ENCODE data around the gene OPA1. TPM values are rescaled to one million over a fixed set of nuclear protein-coding genes. Genes with fewer than 3 reads are reported as not detected.

The OPA1 gene
- total and polyA plus RNA-seq, 2 donors from 2014 or later, result 18.1 to 56.3 TPM

- Histone ChIP-seq H3K4me3 (ENCODE audit: low read length in 3 of 3) (no peak overlapping the region), H3K27ac (ENCODE audit: low read depth in 2 of 2, low read length in 2 of 2) (no peak overlapping the region), H3K4me1 (ENCODE audit: control insufficient read depth in 2 of 3, insufficient read depth in 2 of 3, low read depth in 1 of 3, low read length in 3 of 3) (peaks cover 0 to 7% (median 0%) of the 10 kb centered on the region in 3 donors), H3K27me3 (ENCODE audit: control insufficient read depth, insufficient read depth, low read length) (no peaks in the 10 kb centered on the region), H3K9me3 (ENCODE audit: control insufficient read depth in 2 of 3, insufficient read depth in 1 of 3, low read length in 3 of 3) (no peaks in the 10 kb centered on the region), H3K9ac (ENCODE audit: low read length in 3 of 3) (no peak overlapping the region), H3K36me3 (ENCODE audit: control insufficient read depth in 2 of 3, insufficient read depth in 3 of 3, low read length in 3 of 3) (no peaks in the 10 kb centered on the region)
- no peak for TF ChIP-seq CTCF (IDR thresholded peaks at IDR 0.05; ENCODE audit: borderline replicate concordance, extremely low read depth, insufficient read depth)
- no peak for FAIRE-seq
- intact Hi-C loops (cut with DNase I), result no loop called here
- peak in 2 of 5 donors; percentile 42 to 48 for DNase-seq
Observed at GRCh38 chr3:193553586-193553985, 39.4 kb upstream of the OPA1 start.

- no peaks in the 10 kb centered on the region for H3K36me3 ChIP-seq (ENCODE audit: control insufficient read depth in 2 of 3, insufficient read depth in 3 of 3, low read length in 3 of 3)
- H3K27me3 ChIP-seq (ENCODE audit: control insufficient read depth, insufficient read depth, low read length), result no peaks in the 10 kb centered on the region
- DNase-seq, result peak; percentile 29 to 66 (median 46)
- peaks cover 0 to 7% (median 0%) of the 10 kb centered on the region in 3 donors for H3K4me1 ChIP-seq (ENCODE audit: control insufficient read depth in 2 of 3, insufficient read depth in 2 of 3, low read depth in 1 of 3, low read length in 3 of 3)
- TF ChIP-seq CTCF (IDR thresholded peaks at IDR 0.05; ENCODE audit: borderline replicate concordance, extremely low read depth, insufficient read depth), result no peak
- no peak within 1 kb of the TSS for H3K27ac ChIP-seq (ENCODE audit: low read depth in 2 of 2, low read length in 2 of 2)
- peak within 1 kb of the TSS in 1 of 3 donors; percentile 13 for H3K4me3 ChIP-seq (ENCODE audit: low read length in 3 of 3)
- peak; percentile 38 for FAIRE-seq
- H3K9ac ChIP-seq (ENCODE audit: low read length in 3 of 3), result no peak within 1 kb of the TSS
- no peaks in the 10 kb centered on the region for H3K9me3 ChIP-seq (ENCODE audit: control insufficient read depth in 2 of 3, insufficient read depth in 1 of 3, low read length in 3 of 3)
- intact Hi-C loops (cut with DNase I), result no loop called here
Observed at GRCh38 chr3:193554811-193555210, 38.2 kb upstream of the OPA1 start, which contains the start of gene ATP13A4. Gene ATP13A4 (minus strand): TSS chr3:193554895. CDS start chr3:193554799, 96 bp downstream.

- intact Hi-C loops (cut with DNase I), result no loop called here
- Histone ChIP-seq H3K4me3 (ENCODE audit: low read length in 3 of 3) (no peak overlapping the region), H3K9me3 (ENCODE audit: control insufficient read depth in 2 of 3, insufficient read depth in 1 of 3, low read length in 3 of 3) (no peaks in the 10 kb centered on the region), H3K9ac (ENCODE audit: low read length in 3 of 3) (no peak overlapping the region), H3K36me3 (ENCODE audit: control insufficient read depth in 2 of 3, insufficient read depth in 3 of 3, low read length in 3 of 3) (no peaks in the 10 kb centered on the region), H3K4me1 (ENCODE audit: control insufficient read depth in 2 of 3, insufficient read depth in 2 of 3, low read depth in 1 of 3, low read length in 3 of 3) (peaks cover 0 to 7% (median 0%) of the 10 kb centered on the region in 3 donors), H3K27me3 (ENCODE audit: control insufficient read depth, insufficient read depth, low read length) (no peaks in the 10 kb centered on the region), H3K27ac (ENCODE audit: low read depth in 2 of 2, low read length in 2 of 2) (no peak overlapping the region)
- TF ChIP-seq CTCF (IDR thresholded peaks at IDR 0.05; ENCODE audit: borderline replicate concordance, extremely low read depth, insufficient read depth), result no peak
- no peak for DNase-seq
- FAIRE-seq, result peak; percentile 83
Observed at GRCh38 chr3:193556841-193557240, 36.2 kb upstream of the OPA1 start.

GRCh38 chr3:193559100-193559499, 33.9 kb upstream of the OPA1 start:
- Histone ChIP-seq H3K9me3 (ENCODE audit: control insufficient read depth in 2 of 3, insufficient read depth in 1 of 3, low read length in 3 of 3) (no peaks in the 10 kb centered on the region), H3K4me3 (ENCODE audit: low read length in 3 of 3) (no peak overlapping the region), H3K9ac (ENCODE audit: low read length in 3 of 3) (no peak overlapping the region), H3K27ac (ENCODE audit: low read depth in 2 of 2, low read length in 2 of 2) (no peak overlapping the region), H3K4me1 (ENCODE audit: control insufficient read depth in 2 of 3, insufficient read depth in 2 of 3, low read depth in 1 of 3, low read length in 3 of 3) (peaks cover 0 to 6% (median 0%) of the 10 kb centered on the region in 3 donors), H3K36me3 (ENCODE audit: control insufficient read depth in 2 of 3, insufficient read depth in 3 of 3, low read length in 3 of 3) (no peaks in the 10 kb centered on the region), H3K27me3 (ENCODE audit: control insufficient read depth, insufficient read depth, low read length) (no peaks in the 10 kb centered on the region)
- FAIRE-seq, result no peak
- no peak for TF ChIP-seq CTCF (IDR thresholded peaks at IDR 0.05; ENCODE audit: borderline replicate concordance, extremely low read depth, insufficient read depth)
- intact Hi-C loops (cut with DNase I), result no loop called here
- DNase-seq, result no peak
